ENCODE results near the gene TNIK. TPM values are rescaled to one million over a fixed set of nuclear protein-coding genes. Genes with fewer than 3 reads are reported as not detected.

TNIK gene
- total and polyA plus RNA-seq, 10 of the 15 experiments (the other 5 are each of a cell fraction or from before 2014, with no cell fraction given), result 13.9 to 74.3 (median 48.2) TPM

- Histone ChIP-seq H3K9ac (ENCODE audit: control insufficient read depth, insufficient read depth, low read length) (no peak overlapping the region), H4K20me1 (ENCODE audit: control insufficient read depth, insufficient read depth) (no peaks in the 10 kb centered on the region), H3K9me3 (replicated peaks; ENCODE audit: control insufficient read depth, insufficient read depth, low read length) (no peaks in the 10 kb centered on the region), H3K79me2 (ENCODE audit: control insufficient read depth, insufficient read depth, low read length) (peaks cover 83% of the 10 kb centered on the region), H3K27me3 (replicated peaks in 1 of 2; ENCODE audit: control insufficient read depth in 2 of 2, insufficient read depth in 2 of 2, low read length in 1 of 2) (no peaks in the 10 kb centered on the region), H3K4me1 (ENCODE audit: control insufficient read depth, insufficient read depth, low read length) (peaks cover 32% of the 10 kb centered on the region), H3K4me2 (ENCODE audit: control insufficient read depth, insufficient read depth) (peak overlapping the region; percentile 26; the same call in 1 of the 2 replicates), H2AFZ (ENCODE audit: control insufficient read depth, low read depth, low read length) (no peak overlapping the region), H3K27ac (ENCODE audit: control insufficient read depth, insufficient read depth) (peak overlapping the region; percentile 9; the same call in 1 of the 2 replicates), H3K4me3 (0 out of 2 replicates have a peak overlapping the region, but pooled peaks have one; percentile 1), H3K36me3 (ENCODE audit: control insufficient read depth in 2 of 2, insufficient read depth in 2 of 2, low read length in 1 of 2) (0 out of 4 replicates have a peak, but pooled peaks cover 0 to 2% of the 10 kb centered on the region in 2 experiments)
- TF ChIP-seq, protein P1, sequence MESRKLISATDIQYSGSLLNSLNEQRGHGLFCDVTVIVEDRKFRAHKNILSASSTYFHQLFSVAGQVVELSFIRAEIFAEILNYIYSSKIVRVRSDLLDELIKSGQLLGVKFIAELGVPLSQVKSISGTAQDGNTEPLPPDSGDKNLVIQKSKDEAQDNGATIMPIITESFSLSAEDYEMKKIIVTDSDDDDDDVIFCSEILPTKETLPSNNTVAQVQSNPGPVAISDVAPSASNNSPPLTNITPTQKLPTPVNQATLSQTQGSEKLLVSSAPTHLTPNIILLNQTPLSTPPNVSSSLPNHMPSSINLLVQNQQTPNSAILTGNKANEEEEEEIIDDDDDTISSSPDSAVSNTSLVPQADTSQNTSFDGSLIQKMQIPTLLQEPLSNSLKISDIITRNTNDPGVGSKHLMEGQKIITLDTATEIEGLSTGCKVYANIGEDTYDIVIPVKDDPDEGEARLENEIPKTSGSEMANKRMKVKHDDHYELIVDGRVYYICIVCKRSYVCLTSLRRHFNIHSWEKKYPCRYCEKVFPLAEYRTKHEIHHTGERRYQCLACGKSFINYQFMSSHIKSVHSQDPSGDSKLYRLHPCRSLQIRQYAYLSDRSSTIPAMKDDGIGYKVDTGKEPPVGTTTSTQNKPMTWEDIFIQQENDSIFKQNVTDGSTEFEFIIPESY (IDR thresholded peaks at IDR 0.05), result peak; percentile 8; the same call in 1 of the 2 replicates
- TF ChIP-seq HDAC2 (IDR thresholded peaks at IDR 0.05), result no peak
- DNase-seq (ENCODE audit: low read depth, low spot score) (no peak), ATAC-seq (peak; percentile 37), FAIRE-seq (no peak)
- ChIA-PET SMC1A (ENCODE audit: uncharacterized antibody, unreplicated experiment) (interaction anchor here (0.6 to 2.7 kb wide), 21 partner anchors 10 to 438 kb away, joined by 3 to 20 read pairs (median 4); partner anchors contain the start of gene TNIK), CTCF (interaction anchor here (1.0 to 1.8 kb wide), 11 partner anchors 10 to 284 kb away, joined by 3 to 6 read pairs (median 4); no protein-coding TSS in a partner anchor), POLR2A (interaction anchor here (0.6 to 1.2 kb wide), 4 partner anchors 10 to 257 kb away, joined by 3 read pairs; no protein-coding TSS in a partner anchor), RAD21 (ENCODE audit: unreplicated experiment) (interaction anchor here (0.7 to 2.9 kb wide), 8 partner anchors 11 to 260 kb away, joined by 3 to 15 read pairs (median 5); no protein-coding TSS in a partner anchor)
- 91% methylated on average over 12 of the region's 12 CpGs for WGBS (ENCODE audit: insufficient coverage, insufficient replicate concordance, low lambda C conversion rate, missing lambda C conversion rate)
- in situ Hi-C loops (cut with MboI) (no loop called here), intact Hi-C loops (cut with micrococcal nuclease; ENCODE audit: unreplicated experiment) (no loop called here)
- no TSS peak for BruUV-seq (replicated peaks)
These were observed 13.2 kb downstream of the TNIK start for GRCh38 chr3:171446801-171447578.

All from GM12878 (cell line).